GM13977 (cell line): ENCODE measurements around the gene IPO11.

Source experiments
- DNase-seq: peaks from one replicate; pipeline ENCODE4 v3.0.0; 2012; ENCODE audit warnings: low spot score
- CTCF ChIP-seq: IDR thresholded peaks from 2 replicates; pipeline ENCODE4 v1.5.1; 2012; ENCODE audit warnings: mild to moderate bottlenecking, control low read depth; ENCODE audit not compliant: insufficient read depth; ENCODE audit errors: extremely low read depth, missing control alignments
- in situ Hi-C: fragments of 300-500 bp; cut with MboI; formaldehyde crosslinking; loops from one replicate; pipeline ENCODE4 v1.12.0; 2022; ENCODE audit warnings: low sequenced_read_pairs, low pct_unique_long_range_greater_than_20kb, mixed read lengths, inconsistent platforms; ENCODE audit not compliant: unreplicated experiment

The IPO11 gene

DNA sequence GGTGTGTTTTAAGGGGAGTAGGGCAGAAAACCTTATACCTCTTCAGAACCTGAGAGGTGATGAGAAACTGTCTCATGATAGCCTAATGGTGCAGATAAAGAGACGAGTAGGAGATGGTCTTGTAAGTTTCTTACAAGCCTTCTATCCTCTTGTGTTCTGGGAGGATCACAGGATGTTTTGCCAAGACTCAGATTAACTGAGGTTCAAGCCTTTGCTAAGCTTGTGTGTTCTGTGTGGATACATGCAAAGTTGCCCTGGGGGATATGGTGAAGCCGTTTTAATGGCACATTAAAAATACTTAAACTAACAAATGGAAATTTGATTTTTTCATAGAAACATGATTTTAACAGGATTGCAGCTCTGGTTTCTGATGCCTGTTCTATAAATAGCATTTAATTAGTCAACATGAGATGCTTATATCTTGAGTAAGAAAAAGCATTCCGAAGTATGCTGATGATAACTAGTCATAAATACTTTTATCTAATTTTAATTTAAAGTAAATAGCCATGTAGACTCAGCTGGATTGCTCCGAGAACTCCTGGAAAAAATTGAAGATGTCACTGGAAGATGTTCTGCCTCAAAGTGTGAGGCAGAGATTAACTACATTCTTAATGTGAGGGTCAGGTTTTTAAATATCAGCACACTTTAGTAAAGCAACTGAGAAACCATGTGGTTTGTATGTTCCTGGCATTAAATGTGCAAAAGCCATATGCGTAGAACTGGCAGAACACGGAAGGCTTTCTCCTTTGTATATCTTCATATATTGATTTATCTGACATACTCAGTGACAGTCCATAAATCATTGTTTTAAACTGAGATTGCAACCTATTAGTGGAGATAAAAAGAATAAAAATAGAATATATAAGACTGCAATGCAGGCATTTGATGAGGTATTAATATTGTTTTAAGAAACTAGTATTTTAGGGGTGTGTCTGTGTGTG lies 53.7 kb downstream of the IPO11 start:
- in situ Hi-C loops = no loop called here
- no peak for TF ChIP-seq CTCF
- no peak for DNase-seq

DNA sequence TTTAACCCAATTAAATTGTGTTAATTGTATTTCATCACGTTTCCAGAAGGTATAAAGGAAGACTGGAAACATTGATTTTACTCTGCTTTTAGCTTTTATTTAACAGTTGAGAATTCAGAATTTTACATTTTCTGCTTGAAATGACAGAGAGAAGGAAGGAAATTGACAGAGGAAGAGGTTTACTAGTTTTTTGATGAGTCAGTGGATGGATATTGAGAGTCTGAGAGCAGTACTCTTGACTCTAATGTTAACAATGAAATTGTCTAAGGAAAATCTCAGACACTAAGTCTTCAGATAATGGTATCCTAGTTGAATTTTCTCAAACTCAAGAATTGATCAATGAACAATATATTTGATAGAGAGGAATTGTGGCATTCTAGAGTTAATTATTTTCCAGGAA lies 60.6 kb downstream of the IPO11 start:
- DNase-seq = no peak
- TF ChIP-seq CTCF = no peak
- in situ Hi-C loops = no loop called here

- no peak for TF ChIP-seq CTCF
- in situ Hi-C loops = no loop called here
- DNase-seq = no peak
Observed at GRCh38 chr5:62475072-62475471, 62.5 kb downstream of the IPO11 start.

DNA sequence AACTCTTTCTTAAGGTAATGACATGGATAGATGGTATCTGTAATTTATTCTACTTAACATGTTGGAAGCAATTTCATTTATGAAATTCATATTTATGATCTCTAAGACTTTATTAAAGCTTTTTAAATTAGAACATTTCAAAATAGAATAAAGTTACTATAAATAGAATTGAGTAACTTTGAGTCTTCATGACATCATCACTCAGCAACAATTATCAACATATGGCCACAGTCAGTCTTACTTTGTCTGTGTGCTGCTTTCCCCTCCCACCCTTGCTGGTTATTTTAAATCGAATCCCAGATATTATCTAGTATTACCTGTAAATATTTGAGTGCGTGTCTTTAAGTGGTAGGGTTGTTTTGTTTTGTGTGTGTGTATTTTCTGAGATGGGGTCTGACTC lies 65.2 kb downstream of the IPO11 start:
- TF ChIP-seq CTCF = no peak
- no peak for DNase-seq
- in situ Hi-C loops = no loop called here

- TF ChIP-seq CTCF = no peak
- in situ Hi-C loops = no loop called here
- DNase-seq = no peak
Observed at GRCh38 chr5:62483556-62483955, 71.0 kb downstream of the IPO11 start.

GRCh38 chr5:62486672-62487071 lies 74.1 kb downstream of the IPO11 start:
- TF ChIP-seq CTCF = no peak
- DNase-seq = no peak
- in situ Hi-C loops = no loop called here
